ENCODE data around the gene KLF3. TPM values are rescaled to one million over a fixed set of nuclear protein-coding genes. Genes with fewer than 3 reads are reported as not detected.

Gene KLF3
- total and polyA plus RNA-seq, 2 experiments from 2014 or later, result 68.4 to 77.3 TPM

DNA sequence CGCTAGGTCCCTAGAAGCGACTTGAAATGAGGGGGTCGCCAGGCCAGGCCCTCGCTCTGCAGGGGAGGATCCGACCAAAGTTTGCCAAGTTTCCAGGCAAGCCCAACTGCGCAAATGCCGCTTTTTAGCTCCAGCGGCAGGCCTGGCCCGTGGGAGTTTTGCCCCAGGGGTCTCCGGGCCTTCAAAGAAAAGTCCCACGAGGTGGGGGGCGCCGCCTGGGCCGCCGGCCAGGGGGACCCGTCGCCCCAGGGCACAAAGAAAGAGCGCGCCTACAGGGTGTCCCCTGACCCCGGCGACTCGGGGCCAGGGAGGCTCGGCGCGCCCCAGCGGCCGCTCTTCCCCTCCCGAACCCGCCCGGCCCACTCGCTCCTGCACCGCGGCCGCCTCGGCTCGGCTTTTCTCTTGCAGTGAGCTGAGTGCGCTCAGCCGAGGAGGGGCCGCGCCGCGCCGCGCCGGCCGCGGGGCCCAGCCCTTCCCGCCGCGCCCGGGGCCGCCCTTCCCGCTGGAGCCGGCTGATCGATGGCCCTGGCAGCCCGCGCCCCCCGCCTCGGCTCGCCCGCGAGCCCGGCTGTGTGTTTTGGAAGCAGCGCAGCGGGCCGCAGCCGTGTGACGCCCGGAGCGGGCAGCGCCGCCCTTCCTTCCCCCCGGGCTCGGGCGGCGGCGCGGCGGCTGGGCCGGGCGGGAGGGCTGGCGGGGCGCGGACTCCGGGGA lies 754 bp upstream of the KLF3 start:
- no peak for TF ChIP-seq EZH2 (IDR thresholded peaks at IDR 0.05; ENCODE audit: borderline replicate concordance)
- no peak for TF ChIP-seq EZH2phosphoT487 (IDR thresholded peaks at IDR 0.05; ENCODE audit: low read depth, severe bottlenecking, unreplicated experiment)
- TF ChIP-seq, protein P1, sequence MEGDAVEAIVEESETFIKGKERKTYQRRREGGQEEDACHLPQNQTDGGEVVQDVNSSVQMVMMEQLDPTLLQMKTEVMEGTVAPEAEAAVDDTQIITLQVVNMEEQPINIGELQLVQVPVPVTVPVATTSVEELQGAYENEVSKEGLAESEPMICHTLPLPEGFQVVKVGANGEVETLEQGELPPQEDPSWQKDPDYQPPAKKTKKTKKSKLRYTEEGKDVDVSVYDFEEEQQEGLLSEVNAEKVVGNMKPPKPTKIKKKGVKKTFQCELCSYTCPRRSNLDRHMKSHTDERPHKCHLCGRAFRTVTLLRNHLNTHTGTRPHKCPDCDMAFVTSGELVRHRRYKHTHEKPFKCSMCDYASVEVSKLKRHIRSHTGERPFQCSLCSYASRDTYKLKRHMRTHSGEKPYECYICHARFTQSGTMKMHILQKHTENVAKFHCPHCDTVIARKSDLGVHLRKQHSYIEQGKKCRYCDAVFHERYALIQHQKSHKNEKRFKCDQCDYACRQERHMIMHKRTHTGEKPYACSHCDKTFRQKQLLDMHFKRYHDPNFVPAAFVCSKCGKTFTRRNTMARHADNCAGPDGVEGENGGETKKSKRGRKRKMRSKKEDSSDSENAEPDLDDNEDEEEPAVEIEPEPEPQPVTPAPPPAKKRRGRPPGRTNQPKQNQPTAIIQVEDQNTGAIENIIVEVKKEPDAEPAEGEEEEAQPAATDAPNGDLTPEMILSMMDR (IDR thresholded peaks at IDR 0.05; ENCODE audit: poor library complexity), result no peak
- Histone ChIP-seq H2AFZ (peak overlapping the region; percentile 71), H3K4me2 (peak overlapping the region; percentile 93), H3K9me3 (ENCODE audit: low read depth) (no peaks in the 10 kb centered on the region), H3K36me3 (replicated peaks; ENCODE audit: insufficient read depth, low read depth) (no peaks in the 10 kb centered on the region), H4K20me1 (ENCODE audit: insufficient read depth, poor library complexity, severe bottlenecking) (peaks cover under 1% of the 10 kb centered on the region), H3K27ac (peak overlapping the region; percentile 100), H3K27me3 (no peaks in the 10 kb centered on the region), H3K79me2 (peaks cover 63% of the 10 kb centered on the region), H3K9me2 (replicated peaks; ENCODE audit: insufficient read depth) (no peaks in the 10 kb centered on the region), H3K4me1 (ENCODE audit: insufficient read depth) (peaks cover 17% of the 10 kb centered on the region), H3K4me3 (peak overlapping the region; percentile 70)
- DNase-seq (ENCODE audit: low spot score), result no peak
- under 1% methylated on average over 43 of the region's 85 CpGs for WGBS (ENCODE audit: low lambda C conversion rate, missing lambda C conversion rate)

DNA sequence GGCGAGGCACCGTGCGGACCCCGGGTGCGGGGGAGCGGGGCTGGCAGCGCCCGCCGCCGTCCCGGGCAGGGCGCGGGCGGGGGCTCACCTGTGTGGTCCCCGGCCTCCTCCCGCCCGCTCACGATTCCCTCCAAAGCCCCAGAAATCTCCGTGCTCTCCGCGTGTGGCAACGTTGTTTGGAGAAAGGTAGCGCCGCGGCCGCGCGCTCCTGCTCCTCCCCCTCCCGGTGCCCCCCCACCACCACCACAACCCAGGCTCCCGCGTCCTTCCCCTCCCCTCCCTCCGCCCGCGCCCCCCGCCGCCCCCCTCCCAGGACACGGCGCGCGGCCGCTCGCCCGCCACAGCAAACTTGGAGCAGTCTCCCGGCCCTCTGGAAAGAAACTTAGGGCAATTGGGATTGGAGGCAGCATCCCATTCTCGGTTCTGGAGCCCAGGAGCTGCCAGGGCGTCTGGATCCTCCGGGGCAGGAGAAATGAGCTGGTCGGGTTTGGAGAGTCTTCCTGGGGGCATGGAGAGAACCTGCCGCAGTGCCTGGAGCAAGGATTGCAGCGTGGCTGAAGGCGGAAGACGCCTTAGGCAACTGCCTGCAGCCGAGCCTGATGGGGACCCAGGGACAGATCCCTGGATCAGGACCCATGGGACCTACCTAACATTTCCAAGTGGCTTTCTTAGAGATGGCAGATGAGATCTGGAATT lies 855 bp downstream of the KLF3 start:
- Histone ChIP-seq H3K27ac (peak overlapping the region; percentile 97), H2AFZ (no peak overlapping the region), H3K9me3 (ENCODE audit: low read depth) (no peaks in the 10 kb centered on the region), H3K4me2 (peak overlapping the region; percentile 77), H3K36me3 (replicated peaks; ENCODE audit: insufficient read depth, low read depth) (no peaks in the 10 kb centered on the region), H4K20me1 (ENCODE audit: insufficient read depth, poor library complexity, severe bottlenecking) (peaks cover 5% of the 10 kb centered on the region), H3K4me3 (peak overlapping the region; percentile 95), H3K4me1 (ENCODE audit: insufficient read depth) (peaks cover 31% of the 10 kb centered on the region), H3K79me2 (peaks cover 79% of the 10 kb centered on the region), H3K9me2 (replicated peaks; ENCODE audit: insufficient read depth) (no peaks in the 10 kb centered on the region), H3K27me3 (no peaks in the 10 kb centered on the region)
- TF ChIP-seq, protein P1 (IDR thresholded peaks at IDR 0.05; ENCODE audit: poor library complexity), result no peak
- TF ChIP-seq EZH2 (IDR thresholded peaks at IDR 0.05; ENCODE audit: borderline replicate concordance) (no peak), EZH2phosphoT487 (IDR thresholded peaks at IDR 0.05; ENCODE audit: low read depth, severe bottlenecking, unreplicated experiment) (no peak)
- DNase-seq (ENCODE audit: low spot score), result peak; percentile 87
- WGBS (ENCODE audit: low lambda C conversion rate, missing lambda C conversion rate), result 5% methylated on average over 22 of the region's 53 CpGs

DNA sequence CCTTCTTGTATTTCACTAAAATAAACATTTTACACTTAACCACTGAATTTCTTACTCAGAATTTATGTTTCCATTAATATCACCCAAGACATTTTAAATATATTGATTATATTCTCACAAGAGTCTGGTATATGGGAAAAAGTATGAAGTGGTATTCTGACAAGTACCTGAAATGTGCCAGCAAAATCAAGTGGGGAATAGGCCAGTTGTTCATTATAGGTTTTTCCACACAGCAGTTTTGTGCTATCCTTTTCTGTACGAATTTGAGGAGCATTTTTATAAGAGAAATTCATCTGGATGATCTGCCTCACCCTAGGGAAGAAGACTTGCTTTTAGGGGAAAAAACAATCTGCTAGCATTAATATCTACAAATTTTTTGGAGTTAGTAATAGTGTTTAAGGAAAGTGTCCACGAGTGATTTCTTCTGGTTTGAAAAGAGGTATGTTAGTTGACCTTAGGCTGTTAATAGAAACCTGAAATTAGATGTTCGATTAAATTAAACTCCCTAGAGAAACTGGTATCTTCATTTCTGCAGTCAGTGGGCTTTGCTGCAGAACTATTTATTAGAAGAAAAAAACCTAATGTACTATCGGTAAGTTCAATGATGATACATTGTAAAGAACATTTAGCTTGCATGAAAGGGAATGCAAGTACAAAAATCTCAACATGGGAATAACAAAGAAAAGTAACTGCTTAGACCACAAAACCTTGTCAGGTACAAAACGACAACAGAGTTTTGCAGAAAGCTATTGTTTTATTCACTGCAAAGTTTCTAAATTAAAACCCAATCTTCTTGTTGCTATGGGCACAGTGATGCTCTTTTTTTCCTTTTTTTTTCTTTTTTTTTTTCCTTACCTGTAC lies 1.8 kb downstream of the KLF3 start:
- Histone ChIP-seq H4K20me1 (ENCODE audit: insufficient read depth, poor library complexity, severe bottlenecking) (peaks cover 14% of the 10 kb centered on the region), H3K4me1 (ENCODE audit: insufficient read depth) (peaks cover 40% of the 10 kb centered on the region), H3K27ac (peak overlapping the region; percentile 97), H3K36me3 (replicated peaks; ENCODE audit: insufficient read depth, low read depth) (no peaks in the 10 kb centered on the region), H3K9me2 (replicated peaks; ENCODE audit: insufficient read depth) (no peaks in the 10 kb centered on the region), H2AFZ (no peak overlapping the region), H3K4me2 (peak overlapping the region; percentile 77), H3K79me2 (peaks cover 84% of the 10 kb centered on the region), H3K4me3 (peak overlapping the region; percentile 95), H3K9me3 (ENCODE audit: low read depth) (no peaks in the 10 kb centered on the region), H3K27me3 (no peaks in the 10 kb centered on the region)
- 13% methylated on average over 5 of the region's 5 CpGs for WGBS (ENCODE audit: low lambda C conversion rate, missing lambda C conversion rate)
- DNase-seq (ENCODE audit: low spot score), result no peak
- TF ChIP-seq EZH2 (IDR thresholded peaks at IDR 0.05; ENCODE audit: borderline replicate concordance) (no peak), EZH2phosphoT487 (IDR thresholded peaks at IDR 0.05; ENCODE audit: low read depth, severe bottlenecking, unreplicated experiment) (no peak)
- TF ChIP-seq, protein P1 (IDR thresholded peaks at IDR 0.05; ENCODE audit: poor library complexity), result no peak

Measured in hepatocyte (in vitro differentiated cells).